Endothelial cell of umbilical vein (primary cell): ENCODE data around the gene MCTP1. TPM values are rescaled to one million over a fixed set of nuclear protein-coding genes. Genes with fewer than 3 reads are reported as not detected.

Experiments
- BruUV-seq: library from RNA; stranded (reverse); fragments of 400-500 nt; replicated peaks from 2 replicates; lab custom pipeline; 2021; lab: Mats Ljungman, UMichigan
- CTCF ChIA-PET: fragments of 300-600, 350-600 bp; sonication (Branson Sonifier 250); formaldehyde crosslinking; loops from one replicate; lab custom pipeline; 2021; ENCODE audit warnings: antibody characterized with exemption, inconsistent platforms; lab: Charles Lee
- POLR2A ChIA-PET: fragments of 300-600, 350-600 bp; sonication (Branson Sonifier 250); formaldehyde crosslinking; loops from one replicate; lab custom pipeline; 2021; ENCODE audit warnings: antibody characterized with exemption, inconsistent platforms; lab: Charles Lee
- DNase-seq: peaks from one replicate; pipeline ENCODE4 v3.0.0-alpha.2; 2011; ENCODE audit warnings: low read depth, low spot score
- FAIRE-seq: peaks from 2 replicates; lab custom pipeline; 2011; peaks lifted over from hg19 to GRCh38; lab: Jason Lieb, UNC
- H2AFZ ChIP-seq: 2 replicates; pipeline ENCODE4 v1.6.0; 2012; ENCODE audit warnings: low read depth, low read length, control low read depth, inconsistent platforms
- H3K27ac ChIP-seq: 2 replicates; pipeline ENCODE4 v1.5.1; 2011; ENCODE audit warnings: low read depth, mild to moderate bottlenecking, control low read depth, low read length, moderate library complexity; ENCODE audit not compliant: insufficient read depth
- H3K27me3 ChIP-seq, 2 experiments: 2 replicates each; pipeline versions ENCODE4 v1.6.0 to v1.6.1; 2011; ENCODE audit warnings: low read length in 2 of 2, mixed read lengths in 1 of 2; ENCODE audit not compliant: control insufficient read depth in 2 of 2, insufficient read depth in 2 of 2
- H3K36me3 ChIP-seq, 2 experiments: 2 replicates in 1 of 2; 3 replicates in 1 of 2; pipeline ENCODE4 v1.5.1; 2011; ENCODE audit warnings: low read length in 2 of 2, mild to moderate bottlenecking in 1 of 2, moderate library complexity in 1 of 2; ENCODE audit not compliant: control insufficient read depth in 2 of 2, insufficient read depth in 2 of 2; ENCODE audit errors: extremely low read depth in 1 of 2
- H3K4me1 ChIP-seq: 3 replicates; pipeline ENCODE4 v1.5.1; 2011; ENCODE audit warnings: mild to moderate bottlenecking, low read length; ENCODE audit not compliant: control insufficient read depth, insufficient read depth; ENCODE audit errors: extremely low read depth
- H3K4me2 ChIP-seq: 2 replicates; pipeline ENCODE4 v1.6.1; 2011; ENCODE audit warnings: low read length, control low read depth, mixed read lengths; ENCODE audit not compliant: insufficient read depth
- H3K4me3 ChIP-seq, 3 experiments: fragments of 200-600 bp in 1 of 3; sonication (generic), shearing (Covaris generic) in 1 of 3; replicated peaks in 1 of 3; 2 replicates each; pipeline ENCODE4 v1.5.1; 2011 to 2016; ENCODE audit warnings: control low read depth in 3 of 3, low read length in 3 of 3, mild to moderate bottlenecking in 2 of 3, inconsistent platforms in 1 of 3, low read depth in 1 of 3, moderate library complexity in 1 of 3; ENCODE audit not compliant: insufficient read depth in 1 of 3
- H3K79me2 ChIP-seq: 2 replicates; pipeline ENCODE4 v1.6.0; 2012; ENCODE audit warnings: low read length, inconsistent platforms; ENCODE audit not compliant: control insufficient read depth, insufficient read depth
- H3K9ac ChIP-seq: replicated peaks from 2 replicates; pipeline ENCODE3; 2011; ENCODE audit warnings: low read length, control low read depth; ENCODE audit not compliant: insufficient read depth; ENCODE audit errors: extremely low read depth
- H3K9me1 ChIP-seq: replicated peaks from 3 replicates; pipeline ENCODE4 v1.6.0; 2011; ENCODE audit warnings: mild to moderate bottlenecking, low read length; ENCODE audit not compliant: control insufficient read depth, insufficient read depth; ENCODE audit errors: extremely low read depth
- H3K9me3 ChIP-seq: replicated peaks from 2 replicates; pipeline ENCODE4 v1.5.1; 2012; ENCODE audit warnings: low read length, inconsistent platforms; ENCODE audit not compliant: control insufficient read depth, insufficient read depth
- H4K20me1 ChIP-seq: replicated peaks from 2 replicates; pipeline ENCODE3; 2011; ENCODE audit warnings: mild to moderate bottlenecking, low read length; ENCODE audit not compliant: control insufficient read depth, insufficient read depth; ENCODE audit errors: extremely low read depth
- CTCF ChIP-seq, 2 donors: IDR thresholded peaks; 1 replicate in 1 of 2; 2 replicates in 1 of 2; pipeline ENCODE4 v1.5.1; 2011; ENCODE audit warnings: low read length in 2 of 2, mild to moderate bottlenecking in 2 of 2, moderate library complexity in 2 of 2, control low read depth in 1 of 2, inconsistent platforms in 1 of 2, low read depth in 1 of 2; ENCODE audit not compliant: insufficient read depth in 1 of 2; ENCODE audit errors: extremely low read depth in 1 of 2
- EZH2 ChIP-seq: IDR thresholded peaks from 2 replicates; pipeline ENCODE4 v1.6.1; 2012; ENCODE audit warnings: borderline replicate concordance, low read depth, mild to moderate bottlenecking, moderate library complexity, low read length, inconsistent platforms; ENCODE audit not compliant: severe bottlenecking
- FOS ChIP-seq: IDR thresholded peaks from 2 replicates; pipeline ENCODE4 v1.6.1; 2011; ENCODE audit warnings: mild to moderate bottlenecking, low read length, moderate library complexity, borderline replicate concordance; ENCODE audit not compliant: insufficient read depth
- GATA2 ChIP-seq: IDR thresholded peaks from 2 replicates; pipeline ENCODE4 v1.7.0; 2011; ENCODE audit warnings: low read depth, mild to moderate bottlenecking, moderate library complexity, mixed read lengths, low read length; ENCODE audit not compliant: insufficient read length, insufficient read depth
- JUN ChIP-seq: IDR thresholded peaks from 2 replicates; pipeline ENCODE4 v1.6.1; 2011; ENCODE audit warnings: borderline replicate concordance, low read depth; ENCODE audit not compliant: insufficient read length, insufficient read depth
- MAX ChIP-seq: IDR thresholded peaks from 2 replicates; pipeline ENCODE4 v1.6.1; 2011; ENCODE audit not compliant: insufficient read depth, insufficient read length
- MYC ChIP-seq: IDR thresholded peaks from one replicate; pipeline ENCODE4 v1.6.1; 2011; ENCODE audit warnings: mild to moderate bottlenecking, low read depth, low read length
- POLR2A ChIP-seq: IDR thresholded peaks from 2 replicates; pipeline ENCODE4 v1.6.1; 2012; ENCODE audit warnings: low read depth, mild to moderate bottlenecking, control low read depth, low read length
- POLR2AphosphoS5 ChIP-seq: IDR thresholded peaks from 2 replicates; pipeline ENCODE4 v1.6.1; 2012; ENCODE audit warnings: low read depth, mild to moderate bottlenecking, control low read depth, low read length, moderate library complexity; ENCODE audit not compliant: insufficient read depth
- dilution Hi-C: fragments of 300-500 bp; cut with MboI; formaldehyde crosslinking; loops from one replicate; pipeline ENCODE4 v1.15.0; 2019; ENCODE audit warnings: low sequenced_read_pairs; ENCODE audit not compliant: extremely low pct_ligation_motif_present
- intact Hi-C: fragments of 100-400 bp; cut with micrococcal nuclease; formaldehyde crosslinking; loops from one replicate; pipeline ENCODE4 v1.10.0; 2022
- polyA plus RNA-seq, 4 experiments: library from polyadenylated mRNA; depleted of rRNA in 3 of 4; stranded (reverse) in 3 of 4; unstranded in 1 of 4; fragments of >200 nt; gene quantifications; 2 replicates each; pipeline versions ENCODE4 v1.2.1 to v1.2.3, GENCODE V29; 2011 to 2012; ENCODE audit warnings: missing spikeins in 1 of 4
- total RNA-seq: library from RNA; stranded (reverse); gene quantifications from 2 replicates; pipeline ENCODE4 v1.2.3, GENCODE V29; 2021

The MCTP1 gene
- total and polyA plus RNA-seq, 2 donors (not counting 3 experiments of a cell fraction or from before 2014, with no cell fraction given): 79.3 to 203 TPM

- no peaks in the 10 kb centered on the region for H3K4me1 ChIP-seq
- FAIRE-seq (no peak), DNase-seq (no peak)
- H2AFZ ChIP-seq: no peak overlapping the region
- no peaks in the 10 kb centered on the region for H3K9me1 ChIP-seq
- POLR2A ChIA-PET: no interaction called here
- no peaks in the 10 kb centered on the region for H3K36me3 ChIP-seq
- no peak overlapping the region for H3K4me3 ChIP-seq
- no peak overlapping the region for H3K4me2 ChIP-seq
- peaks cover 0 to 2% of the 10 kb centered on the region in 2 experiments for H3K27me3 ChIP-seq
- intact Hi-C loops (no loop called here), dilution Hi-C loops (no loop called here)
- no TSS peak for BruUV-seq
- no peak overlapping the region for H3K9ac ChIP-seq
- no peak overlapping the region for H3K27ac ChIP-seq
- H3K9me3 ChIP-seq: no peaks in the 10 kb centered on the region
- H3K79me2 ChIP-seq: no peaks in the 10 kb centered on the region
- CTCF ChIA-PET: interaction anchor here (1.0 kb wide), 1 partner anchor 283 kb away, joined by 3 read pairs; no protein-coding TSS in a partner anchor
- no peak for TF ChIP-seq GATA2
- no peak for TF ChIP-seq JUN
- TF ChIP-seq MYC: no peak
- TF ChIP-seq POLR2AphosphoS5: no peak
- TF ChIP-seq POLR2A: no peak
- TF ChIP-seq CTCF (IDR thresholded peaks at IDR 0.05; ENCODE audit: extremely low read depth in 1 of 2, insufficient read depth in 1 of 2, low read depth in 1 of 2, low read length in 2 of 2): no peak
- TF ChIP-seq EZH2: no peak
- no peak for TF ChIP-seq FOS
- no peak for TF ChIP-seq MAX
- no peaks in the 10 kb centered on the region for H4K20me1 ChIP-seq
These were observed 32.1 kb downstream of the MCTP1 start for GRCh38 chr5:95252801-95253200.
